K562 (cell line): ENCODE results near the gene FBXO48. TPM values are rescaled to one million over a fixed set of nuclear protein-coding genes. Genes with fewer than 3 reads are reported as not detected.
A peak's percentile ranks its signal among the peaks of the same experiment; 100 is the strongest.

Experiments
- ATAC-seq: fragments of 200-7000 bp; cut with Tn5 transposase; 3 replicates; pipeline ENCODE4 v1.9.1; 2020; ENCODE audit warnings: moderate library complexity
- BruUV-seq: library from RNA; stranded (reverse); fragments of 400-500 nt; replicated peaks from 2 replicates; lab custom pipeline; 2021; lab: Mats Ljungman, UMichigan
- CTCF ChIA-PET: fragments of 300-600 bp; formaldehyde crosslinking; extraction: SDS; loops from one replicate; lab custom pipeline; 2021; ENCODE audit warnings: low intra/inter-chr PET ratio; lab: Yijun Ruan, JAX
- POLR2A ChIA-PET: fragments of 300-600, 350-650 bp; sonication (Branson Sonifier 250); formaldehyde crosslinking; extraction: SDS; loops from one replicate; lab custom pipeline; 2021; ENCODE audit warnings: antibody characterized with exemption, inconsistent platforms; lab: Yijun Ruan, JAX
- DNase-seq, 4 experiments: peaks; one replicate each; pipeline versions ENCODE4 v3.0.0 to v3.0.0-alpha.2; 2011 to 2018; ENCODE audit warnings: low spot score in 3 of 4, mixed read lengths in 3 of 4; ENCODE audit errors: extremely low read depth in 1 of 4
- FAIRE-seq: peaks from 2 replicates; lab custom pipeline; 2011; peaks lifted over from hg19 to GRCh38; lab: Jason Lieb, UNC
- H2AFZ ChIP-seq: 2 replicates; pipeline ENCODE4 v1.6.0; 2011; ENCODE audit warnings: low read depth, low read length, control low read depth, inconsistent platforms
- H3K27ac ChIP-seq: fragments of 200-600 bp; 3 replicates; pipeline ENCODE4 v1.8.0; 2011; ENCODE audit warnings: low read depth, mild to moderate bottlenecking, control low read depth, inconsistent platforms, low read length, moderate library complexity, mixed read lengths; ENCODE audit errors: extremely low read depth
- H3K27me3 ChIP-seq, 2 experiments: fragments of 300-600 bp in 1 of 2; 2 replicates in 1 of 2; 3 replicates in 1 of 2; pipeline versions ENCODE4 v1.6.0 to v1.8.0; 2011; ENCODE audit warnings: inconsistent platforms in 2 of 2, low read length in 2 of 2, mild to moderate bottlenecking in 1 of 2, mixed read lengths in 1 of 2, moderate library complexity in 1 of 2; ENCODE audit not compliant: control insufficient read depth in 2 of 2, insufficient read depth in 2 of 2
- H3K36me3 ChIP-seq: fragments of 300-600 bp; 3 replicates; pipeline ENCODE4 v1.8.0; 2011; ENCODE audit warnings: mild to moderate bottlenecking, low read length, inconsistent platforms; ENCODE audit not compliant: control insufficient read depth, insufficient read depth
- H3K4me1 ChIP-seq, 2 experiments: fragments of 200-600 bp in 1 of 2; replicated peaks in 1 of 2; 2 replicates in 1 of 2; 3 replicates in 1 of 2; pipeline versions ENCODE4 v1.5.1 to v1.8.0; 2011; ENCODE audit warnings: inconsistent platforms in 2 of 2, low read length in 2 of 2, mild to moderate bottlenecking in 1 of 2, mixed read lengths in 1 of 2, moderate library complexity in 1 of 2; ENCODE audit not compliant: control insufficient read depth in 2 of 2, insufficient read depth in 2 of 2
- H3K4me2 ChIP-seq: 2 replicates; pipeline ENCODE4 v1.6.1; 2011; ENCODE audit warnings: low read length, control low read depth, inconsistent platforms, mixed read lengths; ENCODE audit not compliant: insufficient read depth
- H3K4me3 ChIP-seq: fragments of 200-600 bp; sonication (generic), shearing (Covaris generic); 2 replicates; pipeline ENCODE4 v1.5.1; 2016; ENCODE audit warnings: control low read depth, inconsistent platforms
- H3K79me2 ChIP-seq: fragments of 200-600 bp; 3 replicates; pipeline ENCODE4 v1.8.0; 2011; ENCODE audit warnings: low read length, inconsistent platforms; ENCODE audit not compliant: control insufficient read depth, insufficient read depth
- H3K9ac ChIP-seq, 2 experiments: 2 replicates each; pipeline versions ENCODE4 v1.6.0 to v1.6.1; 2011; ENCODE audit warnings: low read depth in 2 of 2, low read length in 2 of 2, control low read depth in 1 of 2, inconsistent platforms in 1 of 2, mild to moderate bottlenecking in 1 of 2, mixed read lengths in 1 of 2; ENCODE audit not compliant: insufficient read depth in 1 of 2
- H3K9me1 ChIP-seq: one replicate; pipeline ENCODE4 v1.6.0; 2011; ENCODE audit warnings: inconsistent platforms, mild to moderate bottlenecking, low read length, moderate library complexity; ENCODE audit not compliant: control insufficient read depth, insufficient read depth
- H3K9me3 ChIP-seq: replicated peaks from 2 replicates; pipeline ENCODE4 v1.5.1; 2011; ENCODE audit warnings: low read depth, low read length, inconsistent platforms; ENCODE audit not compliant: control insufficient read depth, insufficient read depth
- H4K20me1 ChIP-seq: replicated peaks from 2 replicates; pipeline ENCODE4 v1.6.1; 2011; ENCODE audit warnings: low read length, inconsistent platforms, mixed read lengths; ENCODE audit not compliant: control insufficient read depth, insufficient read depth
- FOXA3 ChIP-seq, 2 experiments: fragments of 450-650 bp in 1 of 2; sonication (generic) in 1 of 2; formaldehyde crosslinking; IDR thresholded peaks in 1 of 2; conservative IDR thresholded peaks in 1 of 2; 2 replicates each; pipeline versions ENCODE4 v1.4.0 to v1.8.0; 2020 to 2022; ENCODE audit warnings: mild to moderate bottlenecking in 2 of 2, missing genetic modification reagents in 1 of 2
- MYC ChIP-seq, 2 experiments: fragments of 250-450 bp in 1 of 2; sonication (Bioruptor Pico) in 1 of 2; IDR thresholded peaks; 2 replicates each; pipeline versions ENCODE4 v1.5.1 to v1.6.1; 2012 to 2021; ENCODE audit warnings: low read depth in 2 of 2, borderline replicate concordance in 1 of 2, improper control_type of control experiment in 1 of 2, low read length in 1 of 2, mild to moderate bottlenecking in 1 of 2, moderate library complexity in 1 of 2
- SIN3A ChIP-seq, 2 experiments: fragments of 150-350 bp in 1 of 2; IDR thresholded peaks; 2 replicates each; pipeline ENCODE4 v1.6.1; 2011 to 2016; ENCODE audit warnings: borderline replicate concordance in 2 of 2, low read depth in 2 of 2, low read length in 2 of 2, mild to moderate bottlenecking in 2 of 2, moderate library complexity in 2 of 2; ENCODE audit not compliant: control insufficient read depth in 1 of 2
- SMARCA4 ChIP-seq: fragments of 450-650 bp; IDR thresholded peaks from 2 replicates; pipeline ENCODE4 v1.6.1; 2016
- TARDBP ChIP-seq: fragments of 450-650 bp; IDR thresholded peaks from 2 replicates; pipeline ENCODE4 v1.6.1; 2016
- WGBS: fragments of 100-300 bp; shearing (Covaris generic); methylation state at CpG from one replicate; pipeline ENCODE4 v1.1.6; 2016; ENCODE audit warnings: low coverage, mixed read lengths; ENCODE audit not compliant: insufficient coverage; ENCODE audit errors: missing lambda C conversion rate; 5-methylcytosine and 5-hydroxymethylcytosine counted together
- in situ Hi-C: fragments of 300-500 bp; cut with MboI; formaldehyde crosslinking; loops from 4 replicates; pipeline ENCODE4 v1.15.0; 2018; ENCODE audit warnings: inconsistent platforms, mixed read lengths
- intact Hi-C: fragments of 100-400 bp; cut with micrococcal nuclease; formaldehyde crosslinking; loops from 2 replicates; pipeline ENCODE4 v1.14.2; 2022
- polyA plus RNA-seq, 8 experiments: library from polyadenylated mRNA; depleted of rRNA in 4 of 8; stranded (reverse) in 5 of 8; unstranded in 3 of 8; fragments of >200 nt; fragmentation: Nextera tagmentation in 2 of 8; fragmentation: Illumina TruSeq in 1 of 8; extraction: Ambion mirVana in 2 of 8; extraction: Trizol in 1 of 8; gene quantifications; 2 replicates each; pipeline versions ENCODE4 v1.2.1 to v1.2.3, GENCODE V29; 2011 to 2014; ENCODE audit warnings: inconsistent platforms in 1 of 8, missing spikeins in 1 of 8
- total RNA-seq, 7 experiments: library from RNA; depleted of rRNA in 6 of 7; stranded (reverse); fragments of >200 nt in 6 of 7; fragmentation: Illumina TruSeq in 2 of 7; extraction: Trizol in 2 of 7; gene quantifications; 2 replicates each; pipeline versions ENCODE4 v1.2.1 to v1.2.3, GENCODE V29; 2011 to 2021; ENCODE audit warnings: low replicate concordance in 1 of 7
- TF ChIP-seq, protein P1 (sequence below): fragments of 250-450 bp; sonication (Bioruptor Pico); IDR thresholded peaks from 2 replicates; pipeline ENCODE4 v1.4.0; 2020; ENCODE audit warnings: mild to moderate bottlenecking, moderate library complexity

Gene FBXO48
- total and polyA plus RNA-seq, 9 of the 15 experiments (the other 6 are each of a cell fraction or from before 2014, with no cell fraction given), result 0.36 to 1.8 (median 0.73) TPM

DNA sequence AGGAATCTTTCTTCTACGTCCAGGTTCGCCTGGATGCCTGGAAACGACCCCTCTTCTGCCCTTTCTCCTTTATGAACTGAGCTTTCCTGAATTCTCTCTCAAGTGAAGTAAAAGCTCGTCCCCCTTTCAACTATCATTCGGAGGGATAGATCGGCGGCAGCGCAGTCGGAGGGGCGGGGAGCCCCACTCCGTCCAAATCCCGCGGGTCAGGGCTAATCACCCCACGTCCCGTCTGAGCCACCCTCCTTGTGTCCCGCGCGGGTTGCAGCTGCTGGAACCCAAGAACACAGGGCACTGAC lies 367 bp downstream of the FBXO48 start:
- H3K4me3 ChIP-seq, result peak overlapping the region; percentile 76
- H3K79me2 ChIP-seq, result peaks cover 3% of the 10 kb centered on the region; the same call in 2 of the 3 replicates
- FAIRE-seq, result no peak
- H3K4me1 ChIP-seq, result peaks cover 8 to 30% of the 10 kb centered on the region in 2 experiments; a peak in 4 of 5 replicates
- no peaks in the 10 kb centered on the region; a peak in 1 of 5 replicates for H3K27me3 ChIP-seq
- ChIA-PET POLR2A (interaction anchor here (0.5 to 1.4 kb wide), 6 partner anchors 11 to 922 kb away, joined by 3 to 5 read pairs (median 3); no protein-coding TSS in a partner anchor), CTCF (interaction anchor here (0.6 kb wide), 1 partner anchor 244 kb away, joined by 3 read pairs; no protein-coding TSS in a partner anchor)
- no peaks in the 10 kb centered on the region for H3K9me1 ChIP-seq
- no peaks in the 10 kb centered on the region for H4K20me1 ChIP-seq
- intact Hi-C loops (loop anchor here (2.0 kb wide), 1 partner anchor 180 kb away; no protein-coding TSS in a partner anchor), in situ Hi-C loops (loop anchor here (10.0 kb wide), 1 partner anchor 368 kb away; no protein-coding TSS in a partner anchor)
- H2AFZ ChIP-seq, result peak overlapping the region; percentile 94
- peak overlapping the region; percentile 72 to 97 for H3K9ac ChIP-seq
- BruUV-seq, result TSS peak; percentile 85
- TF ChIP-seq, protein P1, sequence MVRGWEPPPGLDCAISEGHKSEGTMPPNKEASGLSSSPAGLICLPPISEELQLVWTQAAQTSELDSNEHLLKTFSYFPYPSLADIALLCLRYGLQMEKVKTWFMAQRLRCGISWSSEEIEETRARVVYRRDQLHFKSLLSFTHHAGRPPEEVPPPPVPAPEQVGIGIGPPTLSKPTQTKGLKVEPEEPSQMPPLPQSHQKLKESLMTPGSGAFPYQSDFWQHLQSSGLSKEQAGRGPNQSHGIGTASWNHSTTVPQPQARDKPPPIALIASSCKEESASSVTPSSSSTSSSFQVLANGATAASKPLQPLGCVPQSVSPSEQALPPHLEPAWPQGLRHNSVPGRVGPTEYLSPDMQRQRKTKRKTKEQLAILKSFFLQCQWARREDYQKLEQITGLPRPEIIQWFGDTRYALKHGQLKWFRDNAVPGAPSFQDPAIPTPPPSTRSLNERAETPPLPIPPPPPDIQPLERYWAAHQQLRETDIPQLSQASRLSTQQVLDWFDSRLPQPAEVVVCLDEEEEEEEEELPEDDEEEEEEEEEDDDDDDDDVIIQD, result no peak
- TF ChIP-seq SMARCA4 (0 out of 2 replicates have a peak, but pooled peaks have one; percentile 10), SIN3A (IDR thresholded peaks at IDR 0.05; ENCODE audit: borderline replicate concordance in 2 of 2, control insufficient read depth in 1 of 2, low read depth in 2 of 2, low read length in 2 of 2) (peak in 1 of 2 experiments; percentile 82; a peak in 1 of 4 replicates), MYC (IDR thresholded peaks at IDR 0.05; ENCODE audit: low read depth, low read length) (no peak), MYC (CRISPR knock-in tag; IDR thresholded peaks at IDR 0.05; ENCODE audit: borderline replicate concordance, low read depth) (no peak), TARDBP (no peak), FOXA3 (CRISPR knock-in tag; conservative IDR thresholded peaks at IDR 0.05 in 1 of 2, IDR thresholded peaks at IDR 0.05 in 1 of 2) (0 out of 4 replicates have a peak, but pooled peaks of 1 of the 2 experiments have one; percentile 30)
- WGBS, result under 1% methylated on average over 17 of the region's 18 CpGs
- peak overlapping the region; percentile 97 for H3K4me2 ChIP-seq
- DNase-seq, result peak in 1 of 4 experiments; percentile 25
- peak overlapping the region; percentile 65 for H3K27ac ChIP-seq
- no peaks in the 10 kb centered on the region; the same call in 2 of the 3 replicates for H3K36me3 ChIP-seq
- no peaks in the 10 kb centered on the region for H3K9me3 ChIP-seq
- ATAC-seq, result peak; percentile 40
